ENCODE measurements around the gene QKI. TPM values are rescaled to one million over a fixed set of nuclear protein-coding genes. Genes with fewer than 3 reads are reported as not detected.

Gene QKI
- total RNA-seq, 1 experiment from 2014 or later, result 176 TPM

DNA sequence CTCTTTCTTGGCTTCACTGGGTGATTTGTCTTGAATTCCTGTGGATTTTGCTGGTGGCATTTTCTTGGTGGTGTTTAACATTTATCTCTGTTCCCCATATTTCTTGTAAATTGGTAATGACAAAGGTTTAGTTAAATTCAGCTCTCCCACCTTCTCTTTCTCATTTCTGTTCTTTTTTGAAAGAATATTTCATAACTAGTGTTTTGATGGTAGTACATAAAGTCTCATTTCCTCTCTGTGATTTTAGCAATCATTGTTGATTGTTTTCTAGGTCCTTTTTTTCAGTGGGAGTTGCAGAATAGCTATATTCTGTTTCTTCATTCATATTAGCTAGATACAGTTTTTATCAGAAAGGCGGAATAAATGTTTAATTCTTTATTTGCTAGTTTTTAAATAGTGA is 73.1 kb downstream of the QKI start:
- Mint-ChIP-seq H3K36me3 (ENCODE audit: insufficient read depth in 1 of 3, low read depth in 3 of 3) (peaks cover 0 to 5% (median 2%) of the 10 kb centered on the region in 3 experiments; a peak in 1 of 7 replicates), H3K9me3 (no peaks in the 10 kb centered on the region), H3K4me1 (peaks cover 34 to 42% of the 10 kb centered on the region in 2 experiments), H3K27me3 (ENCODE audit: low read depth) (no peaks in the 10 kb centered on the region), H3K27ac (peak overlapping the region in 2 of 3 experiments; percentile 47 to 63; a peak in 4 of 7 replicates), H3K4me3 (no peak overlapping the region; a peak in 1 of 5 replicates)
- no peak overlapping the region for H3T11ph ChIP-seq (ENCODE audit: low read length)
- H3K23me2 ChIP-seq (ENCODE audit: insufficient read length, low read depth, low read length, poor library complexity, severe bottlenecking), result no peaks in the 10 kb centered on the region
- H3K9me3 ChIP-seq (ENCODE audit: control insufficient read depth, low read depth, low read length), result no peaks in the 10 kb centered on the region
- TF ChIP-seq, protein P1, sequence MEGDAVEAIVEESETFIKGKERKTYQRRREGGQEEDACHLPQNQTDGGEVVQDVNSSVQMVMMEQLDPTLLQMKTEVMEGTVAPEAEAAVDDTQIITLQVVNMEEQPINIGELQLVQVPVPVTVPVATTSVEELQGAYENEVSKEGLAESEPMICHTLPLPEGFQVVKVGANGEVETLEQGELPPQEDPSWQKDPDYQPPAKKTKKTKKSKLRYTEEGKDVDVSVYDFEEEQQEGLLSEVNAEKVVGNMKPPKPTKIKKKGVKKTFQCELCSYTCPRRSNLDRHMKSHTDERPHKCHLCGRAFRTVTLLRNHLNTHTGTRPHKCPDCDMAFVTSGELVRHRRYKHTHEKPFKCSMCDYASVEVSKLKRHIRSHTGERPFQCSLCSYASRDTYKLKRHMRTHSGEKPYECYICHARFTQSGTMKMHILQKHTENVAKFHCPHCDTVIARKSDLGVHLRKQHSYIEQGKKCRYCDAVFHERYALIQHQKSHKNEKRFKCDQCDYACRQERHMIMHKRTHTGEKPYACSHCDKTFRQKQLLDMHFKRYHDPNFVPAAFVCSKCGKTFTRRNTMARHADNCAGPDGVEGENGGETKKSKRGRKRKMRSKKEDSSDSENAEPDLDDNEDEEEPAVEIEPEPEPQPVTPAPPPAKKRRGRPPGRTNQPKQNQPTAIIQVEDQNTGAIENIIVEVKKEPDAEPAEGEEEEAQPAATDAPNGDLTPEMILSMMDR (conservative IDR thresholded peaks at IDR 0.05), result no peak
- H2AK5ac ChIP-seq (ENCODE audit: insufficient read length, low read length), result no peak overlapping the region
- H3K4me2 ChIP-seq (ENCODE audit: insufficient read depth, insufficient read length, low read length), result no peak overlapping the region
- H2BK12ac ChIP-seq (ENCODE audit: insufficient read length, low read depth, low read length), result no peak overlapping the region
- H4K5ac ChIP-seq (ENCODE audit: insufficient read length, low read depth, low read length), result no peak overlapping the region
- no peaks in the 10 kb centered on the region for H3K79me1 ChIP-seq (ENCODE audit: insufficient read depth, low read depth, low read length, poor library complexity, severe bottlenecking)
- H2BK5ac ChIP-seq (ENCODE audit: insufficient read length, low read length), result no peak overlapping the region
- no peak overlapping the region for H2BK15ac ChIP-seq (ENCODE audit: low read depth, low read length)
- no peak overlapping the region for H3K4ac ChIP-seq (ENCODE audit: low read depth, low read length)
- peaks cover 20% of the 10 kb centered on the region; the same call in 1 of the 2 replicates for H3K79me2 ChIP-seq (ENCODE audit: insufficient read depth, low read length)
- no CpG with 5 or more reads among the region's 1 CpG for WGBS (ENCODE audit: extremely low coverage, insufficient read length, low lambda C conversion rate)
- H3K56ac ChIP-seq (ENCODE audit: insufficient read length, low read depth, low read length), result no peak overlapping the region
- no peak overlapping the region for H3K9ac ChIP-seq (ENCODE audit: extremely low read depth, insufficient read length, low read length)
- no peak overlapping the region for H4K91ac ChIP-seq (ENCODE audit: insufficient read length, low read depth, low read length)
- H3K18ac ChIP-seq (ENCODE audit: insufficient read length, low read depth, low read length), result no peak overlapping the region
- H3K27me3 ChIP-seq (ENCODE audit: insufficient read depth, low read length), result no peaks in the 10 kb centered on the region
- H3K23ac ChIP-seq (ENCODE audit: insufficient read length, low read depth, low read length), result no peak overlapping the region
- H3K27ac ChIP-seq (ENCODE audit: insufficient read length, low read depth, low read length), result no peak overlapping the region
- no peak for DNase-seq
- H4K8ac ChIP-seq (replicated peaks; ENCODE audit: insufficient read length, low read depth, low read length), result no peak overlapping the region
- no peak overlapping the region for H2BK120ac ChIP-seq (ENCODE audit: low read depth, low read length, poor library complexity, severe bottlenecking)
- H2BK20ac ChIP-seq (ENCODE audit: low read depth, low read length, poor library complexity, severe bottlenecking), result no peak overlapping the region
- peaks cover 2% of the 10 kb centered on the region; the same call in 1 of the 2 replicates for H3K4me1 ChIP-seq (ENCODE audit: insufficient read depth, low read length)
- no peak overlapping the region for H3K14ac ChIP-seq (ENCODE audit: insufficient read depth, low read length)
- H4K20me1 ChIP-seq (ENCODE audit: control insufficient read depth, insufficient read depth, insufficient read length), result no peaks in the 10 kb centered on the region
- no peak overlapping the region for H2AFZ ChIP-seq (ENCODE audit: low read length)
